ENCODE measurements around the gene OR2H2. TPM values are rescaled to one million over a fixed set of nuclear protein-coding genes. Genes with fewer than 3 reads are reported as not detected.

Gene OR2H2
- total RNA-seq, 2 donors from 2014 or later = not detected

- Mint-ChIP-seq H3K9me3 (no peaks in the 10 kb centered on the region), H3K4me3 (no peak overlapping the region), H3K27me3 (ENCODE audit: insufficient read depth) (peaks cover 26% of the 10 kb centered on the region), H3K36me3 (ENCODE audit: low read depth) (no peaks in the 10 kb centered on the region), H3K4me1 (no peaks in the 10 kb centered on the region), H3K27ac (no peak overlapping the region)
- Histone ChIP-seq H3K36me3 (ENCODE audit: control insufficient read depth, insufficient read depth, low read length) (no peaks in the 10 kb centered on the region), H3K4me3 (ENCODE audit: low read length) (no peak overlapping the region), H3K9me3 (ENCODE audit: control insufficient read depth, low read length) (no peaks in the 10 kb centered on the region), H3K27ac (ENCODE audit: low read depth, low read length) (no peak overlapping the region), H3K4me1 (ENCODE audit: control insufficient read depth, insufficient read depth, low read length) (no peaks in the 10 kb centered on the region), H3K27me3 (ENCODE audit: control insufficient read depth, insufficient read depth, low read length, poor library complexity, severe bottlenecking) (peaks cover 10% of the 10 kb centered on the region), H3K9ac (ENCODE audit: extremely low read depth, low read length, poor library complexity, severe bottlenecking) (no peak overlapping the region)
- no peak for DNase-seq
- no peak for TF ChIP-seq CTCF (conservative IDR thresholded peaks at IDR 0.05)
These were observed 23.8 kb upstream of the OR2H2 start for GRCh38 chr6:29561091-29561490.

GRCh38 chr6:29561606-29562181 lies 23.2 kb upstream of the OR2H2 start:
- Histone ChIP-seq H3K4me3 (ENCODE audit: low read length) (no peak overlapping the region), H3K9me3 (ENCODE audit: control insufficient read depth, low read length) (no peaks in the 10 kb centered on the region), H3K9ac (ENCODE audit: extremely low read depth, low read length, poor library complexity, severe bottlenecking) (no peak overlapping the region), H3K27ac (ENCODE audit: low read depth, low read length) (no peak overlapping the region), H3K36me3 (ENCODE audit: control insufficient read depth, insufficient read depth, low read length) (no peaks in the 10 kb centered on the region), H3K4me1 (ENCODE audit: control insufficient read depth, insufficient read depth, low read length) (no peaks in the 10 kb centered on the region), H3K27me3 (ENCODE audit: control insufficient read depth, insufficient read depth, low read length, poor library complexity, severe bottlenecking) (peaks cover 4% of the 10 kb centered on the region)
- H3K9me3 Mint-ChIP-seq = no peaks in the 10 kb centered on the region
- no peak for DNase-seq
- no peak overlapping the region for H3K27ac Mint-ChIP-seq
- no peaks in the 10 kb centered on the region for H3K36me3 Mint-ChIP-seq (ENCODE audit: low read depth)
- no peak overlapping the region for H3K4me3 Mint-ChIP-seq
- no peak for TF ChIP-seq CTCF (conservative IDR thresholded peaks at IDR 0.05)
- WGBS, 2 experiments (ENCODE audit: insufficient coverage in 1 of 2, insufficient read length in 1 of 2) = 48% methylated on average over 1 of the region's 1 CpG; no CpG with 5 or more reads in 1 of the 2 experiments
- no peaks in the 10 kb centered on the region for H3K4me1 Mint-ChIP-seq
- H3K27me3 Mint-ChIP-seq (ENCODE audit: insufficient read depth) = peaks cover 20% of the 10 kb centered on the region

GRCh38 chr6:29563435-29563965 lies 21.4 kb upstream of the OR2H2 start:
- Histone ChIP-seq H3K27me3 (ENCODE audit: control insufficient read depth, insufficient read depth, low read length, poor library complexity, severe bottlenecking) (no peaks in the 10 kb centered on the region), H3K9me3 (ENCODE audit: control insufficient read depth, low read length) (no peaks in the 10 kb centered on the region), H3K27ac (ENCODE audit: low read depth, low read length) (no peak overlapping the region), H3K36me3 (ENCODE audit: control insufficient read depth, insufficient read depth, low read length) (no peaks in the 10 kb centered on the region), H3K4me3 (ENCODE audit: low read length) (no peak overlapping the region), H3K9ac (ENCODE audit: extremely low read depth, low read length, poor library complexity, severe bottlenecking) (no peak overlapping the region), H3K4me1 (ENCODE audit: control insufficient read depth, insufficient read depth, low read length) (no peaks in the 10 kb centered on the region)
- H3K27me3 Mint-ChIP-seq (ENCODE audit: insufficient read depth) = peaks cover 16% of the 10 kb centered on the region
- WGBS, 2 experiments (ENCODE audit: insufficient coverage in 1 of 2, insufficient read length in 1 of 2) = 91 to 97% methylated on average over 3 of the region's 3 CpGs
- no peaks in the 10 kb centered on the region for H3K36me3 Mint-ChIP-seq (ENCODE audit: low read depth)
- no peak overlapping the region for H3K4me3 Mint-ChIP-seq
- H3K9me3 Mint-ChIP-seq = no peaks in the 10 kb centered on the region
- no peak overlapping the region for H3K27ac Mint-ChIP-seq
- no peak for DNase-seq
- no peak for TF ChIP-seq CTCF (conservative IDR thresholded peaks at IDR 0.05)
- no peaks in the 10 kb centered on the region for H3K4me1 Mint-ChIP-seq
